K562 (cell line): ENCODE data around the gene ZNF106. TPM values are rescaled to one million over a fixed set of nuclear protein-coding genes. Genes with fewer than 3 reads are reported as not detected.

ENCODE experiments used
- ARID1B ChIP-seq: fragments of 450-650 bp; IDR thresholded peaks from 2 replicates; pipeline ENCODE4 v1.6.1; 2016; ENCODE audit warnings: antibody characterized with exemption, mild to moderate bottlenecking, inconsistent platforms
- ATF1 ChIP-seq, 2 experiments: fragments of 450-650 bp in 1 of 2; IDR thresholded peaks; 2 replicates each; pipeline ENCODE4 v1.6.1; 2016; ENCODE audit warnings: missing compliant biosample characterization in 1 of 2, missing genetic modification characterization in 1 of 2
- CTBP1 ChIP-seq: fragments of 450-650 bp; IDR thresholded peaks from 2 replicates; pipeline ENCODE4 v1.6.1; 2016; ENCODE audit warnings: borderline replicate concordance
- CXXC5 ChIP-seq: fragments of 250-450 bp; sonication (Bioruptor Pico); IDR thresholded peaks from 2 replicates; pipeline ENCODE4 v1.8.0; 2022; ENCODE audit warnings: inconsistent platforms, mild to moderate bottlenecking, moderate library complexity
- EHMT2 ChIP-seq: fragments of 450-650 bp; IDR thresholded peaks from 2 replicates; pipeline ENCODE4 v1.6.1; 2018; ENCODE audit warnings: antibody characterized with exemption
- HEY1 ChIP-seq: fragments of 250-450 bp; sonication (Bioruptor Pico); IDR thresholded peaks from 2 replicates; pipeline ENCODE4 v1.5.0; 2020; ENCODE audit warnings: mild to moderate bottlenecking, moderate library complexity, borderline replicate concordance
- HMGN3 ChIP-seq: IDR thresholded peaks from 2 replicates; pipeline ENCODE4 v1.6.1; 2011; ENCODE audit warnings: borderline replicate concordance, low read depth, mild to moderate bottlenecking, mixed read lengths, low read length; ENCODE audit not compliant: insufficient read length; ENCODE audit errors: extremely low read depth
- HNRNPLL ChIP-seq: fragments of 200-400 bp; formaldehyde crosslinking; IDR thresholded peaks from 2 replicates; pipeline ENCODE4 v1.6.1; 2017; ENCODE audit warnings: low read length, low read depth, mild to moderate bottlenecking; ENCODE audit not compliant: poor library complexity, severe bottlenecking
- MTA1 ChIP-seq: fragments of 450-650 bp; IDR thresholded peaks from 2 replicates; pipeline ENCODE4 v1.6.1; 2017; ENCODE audit warnings: borderline replicate concordance
- MTA2 ChIP-seq: fragments of 450-650 bp; IDR thresholded peaks from 2 replicates; pipeline ENCODE4 v1.6.1; 2016; ENCODE audit warnings: low read depth
- NFXL1 ChIP-seq: fragments of 450-650 bp; formaldehyde crosslinking; IDR thresholded peaks from 2 replicates; pipeline ENCODE4 v1.4.0; 2021; ENCODE audit warnings: mild to moderate bottlenecking
- POLR2G ChIP-seq: fragments of 200-400 bp; formaldehyde crosslinking; IDR thresholded peaks from 2 replicates; pipeline ENCODE4 v1.6.1; 2017; ENCODE audit warnings: low read depth, mild to moderate bottlenecking, antibody characterized with exemption, low read length, moderate library complexity
- RAD21 ChIP-seq, 2 experiments: fragments of 250-450 bp in 1 of 2; fragments of 450-650 bp in 1 of 2; sonication (Bioruptor Pico) in 1 of 2; formaldehyde crosslinking in 1 of 2; IDR thresholded peaks in 1 of 2; conservative IDR thresholded peaks in 1 of 2; 2 replicates each; pipeline versions ENCODE4 v1.4.0 to v1.8.0; 2020 to 2022; ENCODE audit warnings: mild to moderate bottlenecking in 2 of 2, moderate library complexity in 1 of 2
- RBBP5 ChIP-seq: fragments of 200-600 bp; sonication (generic); IDR thresholded peaks from 2 replicates; pipeline ENCODE4 v1.6.1; 2012; ENCODE audit warnings: borderline replicate concordance, mild to moderate bottlenecking, low read length, control low read depth, inconsistent platforms; ENCODE audit not compliant: insufficient read depth, poor library complexity, severe bottlenecking
- STAG1 ChIP-seq: sonication (generic); formaldehyde crosslinking; IDR thresholded peaks from 2 replicates; pipeline ENCODE4 v1.5.0; 2020; ENCODE audit warnings: missing genetic modification reagents, borderline replicate concordance
- ZNF143 ChIP-seq: sonication (generic); formaldehyde crosslinking; IDR thresholded peaks from 2 replicates; pipeline ENCODE4 v1.9.0; 2022; ENCODE audit warnings: mild to moderate bottlenecking, missing genetic modification reagents
- polyA plus RNA-seq, 8 experiments: library from polyadenylated mRNA; depleted of rRNA in 4 of 8; stranded (reverse) in 5 of 8; unstranded in 3 of 8; fragments of >200 nt; fragmentation: Nextera tagmentation in 2 of 8; fragmentation: Illumina TruSeq in 1 of 8; extraction: Ambion mirVana in 2 of 8; extraction: Trizol in 1 of 8; gene quantifications; 2 replicates each; pipeline versions ENCODE4 v1.2.1 to v1.2.3, GENCODE V29; 2011 to 2014; ENCODE audit warnings: inconsistent platforms in 1 of 8, missing spikeins in 1 of 8
- total RNA-seq, 7 experiments: library from RNA; depleted of rRNA in 6 of 7; stranded (reverse); fragments of >200 nt in 6 of 7; fragmentation: Illumina TruSeq in 2 of 7; extraction: Trizol in 2 of 7; gene quantifications; 2 replicates each; pipeline versions ENCODE4 v1.2.1 to v1.2.3, GENCODE V29; 2011 to 2021; ENCODE audit warnings: low replicate concordance in 1 of 7
- TF ChIP-seq, protein P1 (sequence below), 2 experiments: IDR thresholded peaks in 1 of 2; conservative IDR thresholded peaks in 1 of 2; 2 replicates each; pipeline ENCODE4 v1.6.1; 2016; ENCODE audit warnings: low read depth in 2 of 2, mild to moderate bottlenecking in 1 of 2, missing compliant biosample characterization in 1 of 2, missing genetic modification characterization in 1 of 2, moderate library complexity in 1 of 2
- TF ChIP-seq, protein P2 (sequence below): sonication (generic); IDR thresholded peaks from 2 replicates; pipeline ENCODE4 v1.6.1; 2016
- TF ChIP-seq, protein P3 (sequence below): fragments of 250-450 bp; sonication (Bioruptor Pico); IDR thresholded peaks from 2 replicates; pipeline ENCODE4 v1.8.0; 2022; ENCODE audit warnings: moderate library complexity, mild to moderate bottlenecking, inconsistent platforms
- TF ChIP-seq, protein P4 (sequence below): fragments of 250-450 bp; sonication (Bioruptor Pico); IDR thresholded peaks from 2 replicates; pipeline ENCODE4 v1.8.0; 2021; ENCODE audit warnings: moderate library complexity, mild to moderate bottlenecking, inconsistent platforms
- TF ChIP-seq, protein P5 (sequence below): fragments of 450-650 bp; IDR thresholded peaks from 2 replicates; pipeline ENCODE4 v1.6.1; 2016; ENCODE audit warnings: low read depth, mild to moderate bottlenecking, moderate library complexity

The ZNF106 gene
- total and polyA plus RNA-seq, 9 of the 15 experiments (the other 6 are each of a cell fraction or from before 2014, with no cell fraction given): 14.4 to 55.3 (median 33.7) TPM

DNA sequence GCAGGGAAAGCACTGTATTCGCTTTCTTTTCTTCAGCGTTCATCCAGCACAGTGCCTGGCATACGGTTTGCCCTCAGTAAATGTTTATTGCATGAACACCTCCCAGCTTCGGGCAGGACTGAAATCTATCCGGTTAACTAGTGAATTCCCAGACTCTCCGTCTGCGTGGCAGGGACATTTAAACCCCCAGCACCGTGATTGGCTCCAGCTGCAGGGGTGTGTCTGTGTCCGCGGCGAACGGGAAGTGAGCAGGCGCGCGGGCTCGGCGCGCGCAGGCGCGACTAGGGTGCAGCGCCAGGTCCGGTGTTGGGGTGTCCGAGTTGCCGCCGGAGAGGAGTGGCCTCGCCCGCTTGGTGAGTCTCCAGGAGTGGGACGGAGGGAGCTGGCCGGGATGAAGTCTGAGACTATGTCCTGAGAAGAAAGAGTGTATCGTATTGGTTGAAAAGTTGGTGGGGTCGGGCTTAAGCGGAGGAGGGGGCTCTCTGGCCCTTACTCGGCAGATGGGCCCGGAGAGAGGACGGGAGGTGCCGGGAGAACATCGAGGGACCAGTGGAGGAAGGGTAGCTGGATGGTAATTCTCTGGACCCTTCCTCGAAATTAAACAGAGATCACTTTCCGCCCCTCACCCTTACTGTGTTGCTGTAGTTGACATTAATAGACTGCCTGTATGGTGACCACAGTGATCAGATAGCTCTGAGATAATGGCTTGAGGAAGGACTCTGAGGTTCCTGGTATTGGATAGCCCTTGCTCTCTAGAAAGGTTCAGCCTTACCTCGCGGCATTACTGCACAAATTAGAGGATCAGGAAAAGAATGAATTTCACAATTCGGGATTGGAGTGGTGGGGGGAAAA is 4.6 kb upstream of the ZNF106 start, which contains the start of gene SNAP23 (continued):
- TF ChIP-seq NFXL1 (CRISPR knock-in tag) (no peak), HNRNPLL (peak; percentile 44), HEY1 (CRISPR knock-in tag) (no peak), EHMT2 (no peak), HMGN3 (no peak), RBBP5 (peak; percentile 69), ATF1 (CRISPR knock-in tag; IDR thresholded peaks at IDR 0.05) (no peak), ATF1 (tag; IDR thresholded peaks at IDR 0.05) (peak; percentile 68), ARID1B (peak; percentile 56), STAG1 (CRISPR knock-in tag) (no peak), ZNF143 (CRISPR knock-in tag) (no peak), CXXC5 (CRISPR knock-in tag) (peak; percentile 46), POLR2G (peak; percentile 90), MTA1 (no peak), MTA2 (no peak), RAD21 (CRISPR knock-in tag; conservative IDR thresholded peaks at IDR 0.05 in 1 of 2, IDR thresholded peaks at IDR 0.05 in 1 of 2) (0 out of 4 replicates have a peak, but pooled peaks of 1 of the 2 experiments have one; percentile 13), CTBP1 (peak; percentile 16; the same call in 1 of the 2 replicates)
- TF ChIP-seq, protein P1, sequence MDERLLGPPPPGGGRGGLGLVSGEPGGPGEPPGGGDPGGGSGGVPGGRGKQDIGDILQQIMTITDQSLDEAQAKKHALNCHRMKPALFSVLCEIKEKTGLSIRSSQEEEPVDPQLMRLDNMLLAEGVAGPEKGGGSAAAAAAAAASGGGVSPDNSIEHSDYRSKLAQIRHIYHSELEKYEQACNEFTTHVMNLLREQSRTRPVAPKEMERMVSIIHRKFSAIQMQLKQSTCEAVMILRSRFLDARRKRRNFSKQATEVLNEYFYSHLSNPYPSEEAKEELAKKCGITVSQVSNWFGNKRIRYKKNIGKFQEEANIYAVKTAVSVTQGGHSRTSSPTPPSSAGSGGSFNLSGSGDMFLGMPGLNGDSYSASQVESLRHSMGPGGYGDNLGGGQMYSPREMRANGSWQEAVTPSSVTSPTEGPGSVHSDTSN (CRISPR knock-in tag; IDR thresholded peaks at IDR 0.05; ENCODE audit: low read depth): no peak
- TF ChIP-seq, protein P1 (tag; conservative IDR thresholded peaks at IDR 0.05; ENCODE audit: low read depth): no peak
- TF ChIP-seq, protein P2, sequence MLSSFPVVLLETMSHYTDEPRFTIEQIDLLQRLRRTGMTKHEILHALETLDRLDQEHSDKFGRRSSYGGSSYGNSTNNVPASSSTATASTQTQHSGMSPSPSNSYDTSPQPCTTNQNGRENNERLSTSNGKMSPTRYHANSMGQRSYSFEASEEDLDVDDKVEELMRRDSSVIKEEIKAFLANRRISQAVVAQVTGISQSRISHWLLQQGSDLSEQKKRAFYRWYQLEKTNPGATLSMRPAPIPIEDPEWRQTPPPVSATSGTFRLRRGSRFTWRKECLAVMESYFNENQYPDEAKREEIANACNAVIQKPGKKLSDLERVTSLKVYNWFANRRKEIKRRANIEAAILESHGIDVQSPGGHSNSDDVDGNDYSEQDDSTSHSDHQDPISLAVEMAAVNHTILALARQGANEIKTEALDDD: peak; percentile 50
- TF ChIP-seq, protein P3, sequence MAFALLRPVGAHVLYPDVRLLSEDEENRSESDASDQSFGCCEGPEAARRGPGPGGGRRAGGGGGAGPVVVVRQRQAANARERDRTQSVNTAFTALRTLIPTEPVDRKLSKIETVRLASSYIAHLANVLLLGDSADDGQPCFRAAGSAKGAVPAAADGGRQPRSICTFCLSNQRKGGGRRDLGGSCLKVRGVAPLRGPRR (CRISPR knock-in tag): no peak
- TF ChIP-seq, protein P4, sequence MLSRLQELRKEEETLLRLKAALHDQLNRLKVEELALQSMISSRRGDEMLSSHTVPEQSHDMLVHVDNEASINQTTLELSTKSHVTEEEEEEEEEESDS (CRISPR knock-in tag): no peak
- TF ChIP-seq, protein P5, sequence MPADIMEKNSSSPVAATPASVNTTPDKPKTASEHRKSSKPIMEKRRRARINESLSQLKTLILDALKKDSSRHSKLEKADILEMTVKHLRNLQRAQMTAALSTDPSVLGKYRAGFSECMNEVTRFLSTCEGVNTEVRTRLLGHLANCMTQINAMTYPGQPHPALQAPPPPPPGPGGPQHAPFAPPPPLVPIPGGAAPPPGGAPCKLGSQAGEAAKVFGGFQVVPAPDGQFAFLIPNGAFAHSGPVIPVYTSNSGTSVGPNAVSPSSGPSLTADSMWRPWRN: peak; percentile 51; the same call in 1 of the 2 replicates
